Hepatocyte (in vitro differentiated cells): ENCODE data around the gene IMP3.

ENCODE experiments used
- EZH2phosphoT487 ChIP-seq: fragments of 200-600 bp; sonication (generic); IDR thresholded peaks from one replicate; pipeline ENCODE4 v1.6.1; 2018; ENCODE audit warnings: antibody characterized with exemption, mild to moderate bottlenecking, low read depth, moderate library complexity; ENCODE audit not compliant: unreplicated experiment, severe bottlenecking
- TF ChIP-seq, protein P1 (sequence below): fragments of 200-600 bp; sonication (generic); IDR thresholded peaks from 2 replicates; pipeline ENCODE4 v1.5.1; 2016; ENCODE audit warnings: antibody characterized with exemption, mild to moderate bottlenecking; ENCODE audit not compliant: poor library complexity

DNA sequence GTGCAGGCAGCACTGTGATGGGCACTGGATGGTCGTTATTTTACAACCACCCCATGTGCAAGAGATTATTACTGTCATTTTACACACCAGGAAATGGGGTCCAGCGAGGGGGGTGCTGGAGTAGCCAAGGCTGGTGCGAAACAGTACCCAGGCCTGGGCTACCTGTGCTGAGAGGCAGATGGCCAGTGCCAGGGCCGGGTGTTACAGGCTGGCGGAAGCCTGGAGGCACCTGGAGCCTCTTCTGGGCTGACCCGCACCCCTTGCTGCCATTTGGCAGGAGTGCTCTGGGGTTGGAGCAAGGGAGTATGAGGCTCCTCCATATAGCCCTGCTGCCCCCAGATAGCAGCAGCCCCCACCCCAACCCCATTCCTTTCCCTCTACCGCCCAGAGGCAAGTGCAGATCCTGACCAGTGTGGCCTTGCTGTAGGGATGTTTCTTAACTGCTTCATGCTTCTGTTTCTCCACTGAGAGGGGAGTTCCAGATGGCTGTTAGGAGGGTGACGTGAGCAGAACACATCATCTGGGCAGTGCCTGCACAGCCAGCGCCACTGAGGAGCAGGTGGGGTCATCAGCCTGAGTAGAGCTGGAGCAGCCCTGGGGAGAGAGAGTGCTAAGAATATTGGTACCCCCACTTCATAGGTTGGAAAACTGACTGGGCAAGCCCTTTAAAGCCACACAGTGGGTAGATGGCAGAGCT is 22.9 kb upstream of the IMP3 start:
- TF ChIP-seq, protein P1, sequence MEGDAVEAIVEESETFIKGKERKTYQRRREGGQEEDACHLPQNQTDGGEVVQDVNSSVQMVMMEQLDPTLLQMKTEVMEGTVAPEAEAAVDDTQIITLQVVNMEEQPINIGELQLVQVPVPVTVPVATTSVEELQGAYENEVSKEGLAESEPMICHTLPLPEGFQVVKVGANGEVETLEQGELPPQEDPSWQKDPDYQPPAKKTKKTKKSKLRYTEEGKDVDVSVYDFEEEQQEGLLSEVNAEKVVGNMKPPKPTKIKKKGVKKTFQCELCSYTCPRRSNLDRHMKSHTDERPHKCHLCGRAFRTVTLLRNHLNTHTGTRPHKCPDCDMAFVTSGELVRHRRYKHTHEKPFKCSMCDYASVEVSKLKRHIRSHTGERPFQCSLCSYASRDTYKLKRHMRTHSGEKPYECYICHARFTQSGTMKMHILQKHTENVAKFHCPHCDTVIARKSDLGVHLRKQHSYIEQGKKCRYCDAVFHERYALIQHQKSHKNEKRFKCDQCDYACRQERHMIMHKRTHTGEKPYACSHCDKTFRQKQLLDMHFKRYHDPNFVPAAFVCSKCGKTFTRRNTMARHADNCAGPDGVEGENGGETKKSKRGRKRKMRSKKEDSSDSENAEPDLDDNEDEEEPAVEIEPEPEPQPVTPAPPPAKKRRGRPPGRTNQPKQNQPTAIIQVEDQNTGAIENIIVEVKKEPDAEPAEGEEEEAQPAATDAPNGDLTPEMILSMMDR: no peak
- no peak for TF ChIP-seq EZH2phosphoT487
